ENCODE measurements around the gene EIF5.

Gene EIF5

DNA sequence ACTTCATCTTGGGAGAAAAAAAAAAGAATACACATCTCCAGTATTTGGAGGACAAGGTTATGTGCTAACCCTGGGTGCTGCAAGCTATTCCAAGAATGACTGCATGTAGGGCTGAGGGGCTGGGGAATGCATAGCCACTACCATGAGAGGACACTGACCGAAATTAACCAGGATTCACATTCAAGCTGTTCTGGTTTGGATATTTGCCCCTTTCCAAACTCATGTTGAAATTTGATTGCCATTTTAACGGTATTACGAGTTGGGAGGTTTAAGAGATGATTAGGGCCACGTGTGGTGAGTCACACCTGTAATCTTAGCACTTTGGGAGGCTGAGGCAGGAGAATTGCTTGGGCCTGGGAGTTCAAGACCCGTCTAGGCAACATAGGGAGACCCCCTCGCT lies 32.7 kb downstream of the EIF5 start:
- DNase-seq, result no peak

DNA sequence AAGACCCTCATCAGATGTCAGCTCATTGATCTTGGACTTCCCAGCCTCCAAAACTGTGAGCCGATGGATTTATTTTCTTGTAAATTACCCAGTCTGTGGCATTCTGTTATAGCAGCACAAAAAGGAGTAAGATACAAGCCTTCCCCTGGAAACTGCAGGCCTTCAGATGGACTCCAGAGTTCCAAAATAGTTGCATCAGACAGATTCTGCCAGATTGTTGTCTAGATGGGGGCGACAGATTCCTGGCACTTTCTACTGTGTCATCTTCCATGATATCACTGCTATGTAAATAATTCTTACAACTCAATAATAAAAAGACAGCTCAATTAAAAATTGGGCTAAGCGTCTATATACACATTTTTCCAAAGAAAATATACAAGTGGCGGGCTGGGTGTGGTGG lies 34.0 kb downstream of the EIF5 start:
- DNase-seq, result no peak

DNA sequence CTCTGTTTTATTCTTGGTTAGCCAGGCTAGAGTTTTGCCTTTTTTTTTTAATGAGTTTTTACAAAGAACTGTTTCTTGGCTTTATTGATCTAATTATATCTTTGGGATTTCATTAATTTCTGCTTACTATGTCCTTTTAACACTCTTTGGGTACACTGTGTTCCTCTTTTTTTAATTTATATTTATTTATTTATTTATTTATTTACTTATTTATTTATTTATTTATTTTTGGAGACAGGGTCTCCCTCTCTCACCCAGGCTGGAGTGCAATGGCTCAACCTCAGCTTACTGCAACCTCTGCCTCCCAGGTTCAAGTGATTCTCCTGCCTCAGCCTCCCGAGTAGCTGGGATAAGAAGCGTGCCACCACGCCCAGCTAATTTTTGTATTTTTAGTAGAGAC lies 36.0 kb downstream of the EIF5 start:
- no peak for DNase-seq

DNA sequence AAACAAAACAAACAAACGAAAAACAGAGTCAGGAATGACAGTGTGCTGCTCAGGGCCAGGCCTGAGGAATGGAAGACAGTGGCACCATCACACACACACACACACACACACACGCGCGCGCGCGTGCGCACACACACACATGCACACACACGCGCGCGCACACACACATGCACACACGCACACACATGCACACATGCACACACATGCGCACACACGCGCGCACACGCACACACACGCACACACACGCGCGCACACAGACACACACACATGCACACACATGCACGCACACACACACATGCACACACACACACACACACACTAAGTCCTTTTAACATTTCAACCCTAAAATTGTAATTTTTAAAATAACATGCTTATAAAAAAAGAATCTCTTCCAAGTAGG lies 38.0 kb downstream of the EIF5 start:
- no peak for DNase-seq

DNA sequence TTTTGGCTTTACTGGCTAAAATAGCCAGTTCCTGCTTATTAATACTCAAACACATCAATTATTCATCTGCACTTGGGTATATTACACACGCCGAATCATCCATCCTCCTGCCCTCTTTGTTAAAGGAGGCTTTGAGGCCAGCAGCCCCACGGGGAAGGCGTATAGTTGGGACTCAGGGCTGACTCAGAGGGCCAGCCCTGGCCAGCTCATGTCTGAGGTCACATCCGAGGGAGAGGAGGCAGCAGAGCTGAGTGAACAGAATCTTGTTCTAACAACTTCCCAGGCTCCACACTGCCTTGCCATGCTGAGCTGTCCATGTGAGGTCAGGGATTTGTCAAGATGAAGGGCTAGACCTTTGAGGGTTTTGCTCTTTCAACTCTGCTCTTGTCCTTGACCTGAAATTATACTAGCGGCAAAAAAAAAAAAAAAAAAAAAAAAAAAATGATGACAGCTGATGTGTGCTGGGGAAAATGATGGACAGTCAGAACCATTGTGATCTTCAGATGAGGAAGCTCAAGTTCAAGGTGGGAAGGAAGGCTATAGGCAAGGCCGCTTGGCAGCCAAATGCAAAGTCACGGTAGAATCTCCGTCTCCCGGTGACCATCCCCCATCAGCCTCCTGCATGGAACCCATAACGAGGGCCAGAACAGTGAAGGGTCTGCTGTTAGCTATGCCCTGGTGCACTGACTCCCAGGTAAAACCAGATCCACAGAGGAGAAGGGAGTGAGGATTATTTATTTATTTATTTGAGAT lies 38.7 kb downstream of the EIF5 start:
- peak in 1 of 56 donors; percentile 33 for DNase-seq

DNA sequence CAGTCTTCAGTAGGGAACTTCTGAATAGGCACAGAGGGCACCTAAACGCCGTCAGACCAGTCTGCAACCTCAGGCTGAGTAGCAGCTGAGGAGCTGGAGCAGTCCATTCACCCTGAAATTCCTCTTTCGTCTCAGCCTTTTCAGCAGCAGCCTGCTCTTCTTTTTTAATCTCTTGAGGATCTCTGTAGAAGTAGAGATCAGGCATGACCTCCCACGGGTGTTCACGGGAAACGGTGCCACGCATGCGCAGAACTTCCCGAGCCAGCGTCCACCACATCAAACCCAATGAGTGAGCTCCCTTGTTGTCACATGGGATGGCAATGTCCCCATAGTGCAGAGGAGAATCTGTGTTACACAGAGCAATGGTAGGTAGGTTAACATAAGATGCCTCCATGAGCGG lies 40.1 kb downstream of the EIF5 start:
- no peak for DNase-seq

DNA sequence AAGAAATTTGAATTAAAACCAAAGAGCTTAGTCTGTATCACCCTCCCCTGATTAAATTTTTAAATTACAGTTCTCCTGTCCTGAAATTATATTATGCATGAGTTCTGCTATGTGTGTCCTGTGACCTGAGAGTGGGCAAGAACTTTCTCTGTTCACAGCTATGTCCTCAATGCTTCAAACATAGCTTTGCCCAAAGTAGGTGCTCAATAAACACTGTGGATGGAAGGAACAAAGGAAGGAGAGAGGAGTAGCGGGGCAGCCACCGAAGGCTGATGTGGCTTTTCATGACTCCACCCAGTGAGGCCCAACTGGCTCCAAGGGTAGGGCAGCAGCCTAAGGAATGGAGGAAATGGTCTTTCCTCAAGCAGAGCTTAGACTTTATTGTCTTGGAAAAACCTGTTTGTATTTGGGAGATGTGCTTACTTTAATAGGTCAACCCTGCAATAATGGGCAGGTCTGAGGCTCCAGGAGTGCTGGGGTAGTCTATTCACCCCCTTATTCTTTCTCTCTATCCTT lies 43.5 kb downstream of the EIF5 start:
- DNase-seq, result no peak

DNA sequence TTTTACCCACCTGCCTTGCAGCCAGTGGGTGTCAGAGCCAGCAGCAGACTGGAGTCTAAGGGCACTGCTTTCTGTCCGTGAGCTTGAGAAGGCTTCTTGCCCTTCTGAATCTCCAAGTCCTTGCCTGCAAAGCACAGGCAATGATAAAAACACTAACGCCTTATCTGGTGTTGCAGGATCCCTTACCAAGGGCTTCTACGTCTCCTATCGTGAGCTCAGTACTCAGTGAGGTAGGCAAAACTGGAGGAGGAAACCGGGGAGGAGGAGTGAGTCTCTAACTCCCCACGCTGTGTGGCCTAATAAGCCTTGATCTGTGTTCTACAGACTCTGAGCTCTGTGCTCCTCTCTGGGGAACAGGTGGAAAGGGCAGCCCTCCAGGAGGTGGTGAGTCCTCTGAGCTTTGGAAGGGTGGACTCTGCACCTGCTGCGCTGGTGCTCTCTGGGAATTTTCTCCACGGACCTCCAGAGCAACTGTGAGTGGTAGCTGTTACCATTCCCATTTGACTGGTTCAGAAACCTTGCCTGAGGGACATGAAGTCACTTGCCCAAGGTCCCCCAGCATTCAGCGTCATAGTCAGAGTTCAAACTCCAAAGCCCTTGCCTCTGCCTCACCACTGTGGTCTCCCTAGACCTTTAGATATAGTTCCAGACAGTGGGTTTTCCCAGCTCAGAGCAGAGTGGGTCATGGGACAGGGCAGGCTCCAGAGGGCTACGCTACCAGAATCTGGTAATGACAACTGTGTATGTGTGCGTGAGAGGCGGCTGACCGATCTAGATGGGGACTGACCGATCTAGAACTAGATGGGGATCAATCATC lies 44.2 kb downstream of the EIF5 start:
- no peak for DNase-seq

DNA sequence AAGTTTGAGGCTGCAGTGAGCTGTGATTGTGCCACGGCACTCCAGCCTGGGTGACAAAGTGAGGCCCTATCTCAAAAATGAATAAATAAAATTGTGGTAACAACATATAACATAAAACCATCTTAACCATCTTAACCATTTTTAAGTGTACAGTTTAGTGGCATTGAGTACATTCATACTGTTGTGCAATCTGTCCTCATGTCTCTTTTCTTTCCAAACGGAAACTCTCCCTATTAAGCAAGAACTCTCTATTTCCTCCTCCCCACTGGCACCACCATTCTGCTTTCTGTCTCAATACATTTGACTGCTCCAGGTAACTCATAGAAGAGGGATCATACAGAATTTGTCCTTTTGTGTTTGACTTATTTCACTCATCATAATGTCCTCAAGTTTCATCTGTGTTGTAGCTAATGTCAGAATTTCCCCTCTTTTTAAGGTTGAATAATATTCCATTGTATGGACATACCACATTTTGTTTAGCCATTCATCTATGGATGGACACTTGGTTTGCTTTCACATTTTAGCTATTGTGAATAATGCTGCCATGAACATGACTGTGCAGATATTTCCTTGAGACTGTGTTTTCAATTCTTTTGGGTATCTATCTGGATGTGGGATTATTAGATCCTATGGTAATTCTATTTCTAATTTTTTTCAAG lies 46.8 kb downstream of the EIF5 start:
- no peak for DNase-seq

DNA sequence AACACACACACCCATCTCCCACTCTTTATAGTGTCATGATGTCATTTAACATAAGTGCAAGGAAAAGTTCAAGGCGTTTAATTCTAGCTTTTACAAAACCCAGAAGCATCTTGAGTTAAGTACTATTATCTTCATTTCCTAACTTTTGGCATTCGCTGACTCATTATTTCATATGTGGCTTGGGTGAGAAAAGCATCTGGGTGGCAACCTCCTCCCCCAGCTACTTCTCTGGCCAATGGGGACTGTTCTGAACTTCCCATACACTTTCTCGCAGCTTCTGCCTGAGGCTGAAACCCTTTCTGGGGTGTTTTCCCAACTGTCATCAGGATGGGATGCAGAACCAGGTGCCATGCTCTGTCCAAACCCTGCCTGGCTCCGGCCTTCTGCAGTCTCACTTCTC lies 48.3 kb downstream of the EIF5 start:
- no peak for DNase-seq

DNA sequence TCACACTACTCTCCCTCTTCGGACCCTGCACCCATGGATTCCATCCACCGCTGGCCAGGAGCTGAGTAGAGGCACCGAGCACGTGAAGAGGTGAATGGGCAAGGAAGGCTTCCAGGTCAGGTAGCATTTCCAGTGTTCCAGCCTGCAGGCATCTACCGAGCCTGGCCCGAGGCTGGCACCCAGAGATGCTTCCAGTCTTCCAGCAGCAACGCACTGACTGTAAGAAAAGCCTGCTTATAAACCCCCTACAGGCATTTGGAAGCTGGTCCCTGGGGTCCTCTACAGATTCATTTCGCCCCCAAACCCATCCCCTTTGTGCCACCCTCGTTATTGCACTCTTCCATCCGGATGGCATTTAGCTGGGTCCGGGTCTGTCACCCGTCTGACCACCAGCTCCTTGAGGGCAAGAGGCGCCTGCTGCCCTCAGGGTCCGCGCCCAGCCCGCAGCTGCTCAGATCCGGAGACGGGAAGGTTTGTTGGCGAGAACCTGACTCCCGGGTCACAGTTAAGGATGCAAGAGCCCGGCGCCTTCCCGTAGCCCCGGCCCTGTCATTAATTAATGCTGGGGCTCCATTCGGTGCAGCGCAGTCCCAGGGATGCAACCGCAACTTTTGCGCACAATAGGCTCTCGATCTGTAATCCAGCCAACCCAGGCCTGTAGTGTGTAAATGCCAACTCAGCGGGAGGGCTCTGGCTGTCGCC lies 50.6 kb downstream of the EIF5 start:
- peak in 2 of 56 donors; percentile 16 to 63 for DNase-seq

DNA sequence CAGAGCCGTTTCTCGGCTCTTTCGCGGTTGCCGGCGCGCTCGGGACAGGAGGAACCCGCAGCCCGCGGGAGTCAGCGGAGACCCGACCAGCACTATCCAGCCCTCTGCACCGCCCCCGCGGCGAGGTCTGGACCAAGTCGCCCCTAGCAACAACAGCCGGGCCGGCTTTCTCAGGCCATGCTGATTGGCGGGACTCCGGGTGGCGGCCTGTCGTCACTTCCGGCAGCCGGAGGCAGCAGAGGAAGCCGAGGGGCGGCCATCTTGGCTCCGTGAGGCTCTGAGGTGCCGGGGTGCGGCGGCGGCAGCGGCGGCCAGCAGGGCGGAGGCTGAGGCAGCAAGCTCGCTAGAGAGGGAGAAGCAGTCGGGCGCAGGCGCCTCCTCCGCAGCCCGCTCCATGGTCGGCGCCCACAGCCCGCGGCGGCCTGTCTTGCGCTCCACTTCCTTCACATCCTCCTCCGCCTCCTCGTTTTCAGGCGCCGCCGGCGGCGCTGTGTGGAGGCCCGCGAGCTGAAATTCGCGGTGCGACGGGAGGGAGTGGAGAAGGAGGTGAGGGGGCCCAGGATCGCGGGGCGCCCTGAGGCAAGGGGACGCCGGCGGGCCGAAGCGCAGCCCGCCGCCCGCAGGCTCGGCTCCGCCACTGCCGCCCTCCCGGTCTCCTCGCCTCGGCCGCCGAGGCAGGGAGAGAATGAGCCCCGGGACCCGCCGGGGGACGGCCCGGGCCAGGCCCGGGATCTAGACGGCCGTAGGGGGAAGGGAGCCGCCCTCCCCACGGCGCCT lies 51.3 kb downstream of the EIF5 start, which contains the start of gene MARK3:
Gene MARK3, plus strand, starts transcription at position 264 of the 777 bp plus-strand sequence. CDS start 615 bp downstream, outside the sequence.
- peak; percentile 64 to 98 (median 95) for DNase-seq

DNA sequence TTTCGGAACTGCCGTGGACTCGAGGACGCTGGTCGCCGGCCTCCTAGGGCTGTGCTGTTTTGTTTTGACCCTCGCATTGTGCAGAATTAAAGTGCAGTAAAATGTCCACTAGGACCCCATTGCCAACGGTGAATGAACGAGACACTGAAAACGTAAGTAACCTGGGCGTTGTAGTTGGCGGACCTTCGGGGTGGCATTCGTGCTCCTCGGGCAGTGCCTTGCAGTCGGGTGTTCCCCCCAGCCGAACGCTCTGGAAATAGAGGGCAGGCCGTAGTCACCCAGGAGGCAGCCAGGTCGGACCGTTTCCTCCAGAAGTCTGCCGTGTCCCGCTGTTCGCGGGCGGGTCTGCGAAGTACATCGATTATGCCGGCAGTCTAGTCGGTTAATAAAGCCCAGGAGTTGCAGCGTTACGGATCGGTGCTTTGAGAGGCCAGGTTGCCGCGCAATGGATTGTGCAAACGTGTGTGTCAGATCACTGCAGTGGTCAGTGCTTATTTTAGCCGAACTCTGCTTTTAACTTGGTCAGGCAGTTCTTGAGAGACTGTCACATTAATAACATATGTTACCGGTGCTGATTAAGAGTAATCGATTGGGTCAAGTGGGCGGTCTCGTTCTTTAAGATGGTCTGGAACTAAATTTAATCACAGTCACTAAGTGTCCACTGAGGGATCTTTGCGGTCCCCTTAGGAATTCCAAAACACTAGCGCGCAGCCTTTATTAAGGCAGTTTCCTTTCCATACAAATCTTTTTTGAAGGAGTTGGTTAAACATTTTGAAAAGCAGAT lies 52.1 kb downstream of the EIF5 start:
- DNase-seq, result peak in 17 of 56 donors; percentile 12 to 71 (median 27)

DNA sequence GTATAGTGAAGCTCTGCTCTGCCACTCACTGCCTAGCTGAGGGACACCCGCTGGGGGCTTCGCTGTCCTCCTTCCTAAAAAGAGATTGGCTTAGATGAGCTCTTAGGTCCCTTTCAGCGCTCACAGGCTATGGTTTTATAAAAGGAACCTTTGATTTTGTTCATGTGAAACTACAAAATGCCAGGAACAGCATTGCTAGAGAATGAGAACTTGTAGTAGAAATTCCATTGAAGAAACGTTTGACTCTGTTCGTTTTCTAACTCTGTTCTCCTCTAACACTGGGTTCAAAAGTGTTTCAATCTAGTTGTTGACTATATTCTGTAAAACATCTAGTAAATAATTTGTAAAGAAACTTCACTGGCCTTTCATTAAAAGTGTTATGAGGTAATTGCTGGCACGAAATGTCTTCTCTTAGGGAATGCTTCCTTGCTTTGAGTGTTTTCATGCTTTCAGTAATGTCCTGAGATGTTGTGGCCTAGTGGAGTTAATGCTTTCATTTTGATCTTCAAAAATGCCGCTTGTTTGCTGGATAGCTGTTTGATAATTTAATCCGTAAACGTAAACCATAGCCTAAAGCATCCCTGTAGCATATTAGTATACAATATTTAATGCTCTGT lies 52.8 kb downstream of the EIF5 start:
- DNase-seq, result no peak

DNA sequence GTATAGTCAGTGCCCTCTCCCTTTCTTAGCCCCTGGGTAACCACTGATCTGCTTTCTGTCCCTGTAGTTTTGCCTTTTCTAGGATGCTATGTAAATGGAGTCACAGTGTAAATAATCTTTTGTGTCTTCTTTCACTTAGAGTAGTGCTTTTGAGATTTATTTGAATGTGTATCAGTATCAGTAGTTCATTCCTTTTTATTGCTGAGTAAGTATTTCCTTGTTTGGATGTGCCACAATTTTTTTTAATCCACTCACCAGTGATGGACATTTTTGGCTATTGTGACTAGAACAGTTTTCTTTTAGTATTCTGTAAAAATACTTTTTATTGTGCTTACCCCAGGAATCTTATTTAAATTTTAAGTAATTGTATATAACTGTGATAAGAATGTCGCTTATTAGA lies 54.6 kb downstream of the EIF5 start:
- DNase-seq, result no peak

DNA sequence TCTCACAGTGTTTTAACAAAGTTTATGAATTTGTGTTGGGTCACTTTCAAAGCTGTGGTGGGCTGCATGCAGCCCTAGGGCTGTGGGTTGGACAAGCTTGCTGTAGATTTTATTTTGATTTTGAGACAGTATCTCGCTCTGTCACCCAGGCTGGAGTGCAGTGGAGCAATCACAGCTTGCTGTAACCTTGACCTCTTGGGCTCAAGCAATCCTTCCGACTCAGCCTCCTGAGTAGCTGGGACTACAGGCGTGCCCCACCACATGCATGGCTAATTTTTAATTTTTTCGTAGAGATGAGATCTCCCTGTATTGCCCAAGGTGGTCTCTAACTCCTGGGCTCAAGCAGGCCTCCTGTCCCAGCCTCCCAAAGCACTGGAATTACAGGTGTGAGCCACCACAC lies 56.6 kb downstream of the EIF5 start:
- no peak for DNase-seq

DNA sequence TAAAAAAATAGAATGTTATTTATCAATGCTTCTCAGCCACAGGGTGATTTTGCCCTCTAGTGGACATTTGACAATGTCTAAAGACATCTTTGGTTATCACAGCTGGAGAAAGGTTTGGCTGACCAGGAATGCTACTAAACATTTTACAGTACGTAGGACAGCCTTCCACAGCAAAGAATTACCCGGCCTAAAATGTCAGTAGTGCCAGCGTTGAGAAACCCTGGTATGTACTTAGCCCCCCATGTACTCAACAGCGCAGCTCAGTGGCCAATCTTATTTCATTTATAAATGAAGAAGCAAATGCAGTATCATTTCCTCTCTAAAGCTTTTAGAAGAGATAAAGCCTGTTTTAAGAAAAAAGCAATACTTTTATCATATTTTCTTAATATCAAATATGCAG lies 57.0 kb downstream of the EIF5 start:
- DNase-seq, result peak in 1 of 56 donors; percentile 25

DNA sequence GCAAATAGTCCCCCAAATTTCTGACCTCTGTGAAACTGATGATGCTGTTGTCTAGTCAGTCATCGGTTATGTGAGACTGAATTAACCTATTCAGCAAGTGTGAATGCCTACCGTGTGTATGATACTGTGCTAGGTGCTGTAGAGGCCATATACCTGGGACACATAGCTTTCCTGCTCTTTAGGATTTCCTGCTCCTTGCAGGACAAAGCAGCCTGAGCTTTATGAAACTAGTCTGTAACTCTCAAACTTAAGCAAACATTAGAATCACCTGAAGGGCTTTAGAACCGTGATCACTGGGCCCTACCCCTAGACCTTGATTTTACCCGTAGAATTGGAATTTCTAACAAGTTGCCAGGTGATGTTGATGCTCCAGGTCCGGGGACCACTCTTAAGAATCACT lies 58.1 kb downstream of the EIF5 start:
- no peak for DNase-seq

DNA sequence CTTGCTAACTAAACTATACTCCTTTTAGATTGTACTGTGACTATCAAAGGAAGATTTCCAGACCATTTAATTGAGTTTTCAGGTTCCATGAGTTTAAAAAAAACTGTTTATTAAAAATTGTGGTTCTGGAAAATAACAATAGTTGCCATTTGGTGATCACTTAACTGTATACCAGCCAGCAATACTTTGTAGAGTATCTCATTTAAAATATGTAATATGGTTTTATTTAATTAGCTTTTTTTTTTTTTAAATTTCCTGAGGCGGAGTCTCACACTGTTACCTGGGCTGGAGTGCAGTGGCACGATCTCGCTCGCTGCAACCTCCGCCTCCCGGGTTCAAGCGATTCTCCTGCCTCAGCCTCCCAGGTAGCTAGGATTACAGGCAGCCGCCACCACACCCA lies 58.5 kb downstream of the EIF5 start:
- DNase-seq, result no peak
